Upper lobe of left lung (tissue), 6 donors: Measurements from ENCODE around the gene AAK1. TPM values are rescaled to one million over a fixed set of nuclear protein-coding genes. Genes with fewer than 3 reads are reported as not detected.
A peak's percentile ranks its signal among the peaks of the same experiment; 100 is the strongest.

Source experiments
- ATAC-seq, 2 donors: fragments of 200-7000 bp; cut with Tn5 transposase; one replicate each; pipeline ENCODE4 v1.9.1; 2022; ENCODE audit warnings: mild to moderate bottlenecking in 2 of 2, moderate library complexity in 2 of 2; ENCODE audit not compliant: low FRiP score in 2 of 2
- DNase-seq, 2 donors: peaks; one replicate each; pipeline ENCODE4 v3.0.0-alpha.2; 2019 to 2020
- H3K27ac ChIP-seq, 4 donors: fragments of 200-600 bp; sonication (generic); one replicate each; pipeline ENCODE4 v1.5.1; 2016 to 2019
- H3K27me3 ChIP-seq, 4 donors: fragments of 200-600 bp; sonication (generic); one replicate each; pipeline ENCODE4 v1.5.1; 2017 to 2019
- H3K36me3 ChIP-seq, 4 donors: fragments of 200-600 bp; sonication (generic); one replicate each; pipeline ENCODE4 v1.5.1; 2016 to 2019
- H3K4me1 ChIP-seq, 4 donors: fragments of 200-600 bp; sonication (generic); one replicate each; pipeline ENCODE4 v1.5.1; 2018 to 2019
- H3K4me3 ChIP-seq, 4 donors: fragments of 200-600 bp; sonication (generic); one replicate each; pipeline ENCODE4 v1.5.1; 2017 to 2019; ENCODE audit warnings: mild to moderate bottlenecking in 2 of 4, moderate library complexity in 1 of 4
- H3K9me3 ChIP-seq, 4 donors: fragments of 200-600 bp; sonication (generic); one replicate each; pipeline ENCODE4 v1.5.1; 2018 to 2019
- CTCF ChIP-seq, 6 experiments: fragments of 450-650 bp in 4 of 6; fragments of 200-600 bp in 2 of 6; sonication (generic) in 2 of 6; IDR thresholded peaks; one replicate each; pipeline ENCODE4 v1.5.1; 2016 to 2019; ENCODE audit warnings: antibody characterized with exemption in 6 of 6
- EP300 ChIP-seq, 4 donors: sonication (generic); formaldehyde crosslinking; IDR thresholded peaks; one replicate each; pipeline ENCODE4 v1.5.1; 2017; ENCODE audit warnings: antibody characterized with exemption in 4 of 4, control low read depth in 2 of 4
- POLR2A ChIP-seq, 4 donors: fragments of 450-650 bp; IDR thresholded peaks; one replicate each; pipeline ENCODE4 v1.5.1; 2016 to 2017; ENCODE audit warnings: antibody characterized with exemption in 4 of 4, mild to moderate bottlenecking in 2 of 4
- POLR2AphosphoS5 ChIP-seq, 2 donors: sonication (generic); formaldehyde crosslinking; IDR thresholded peaks; one replicate each; pipeline ENCODE4 v1.5.1; 2017; ENCODE audit warnings: antibody characterized with exemption in 2 of 2
- WGBS, 2 donors: methylation state at CpG; one replicate each; pipeline ENCODE4 v1.1.5; 2017 to 2018; 5-methylcytosine and 5-hydroxymethylcytosine counted together
- total RNA-seq, 6 donors: library from RNA; depleted of rRNA in 4 of 6; stranded (reverse); fragments of >200 nt in 4 of 6; gene quantifications; one replicate each; pipeline versions ENCODE4 v1.1.0 to v1.2.1, GENCODE V29; 2016 to 2021
- donor health status: DM: no; HTN: no; CAD: no; lungs with moderate emphysema.
- donor health status: DM: no; HTN: yes; CAD: no; lungs with severe emphysema.

AAK1 gene
- total RNA-seq, 6 donors from 2014 or later = 45.1 to 105 (median 58.8) TPM

DNA sequence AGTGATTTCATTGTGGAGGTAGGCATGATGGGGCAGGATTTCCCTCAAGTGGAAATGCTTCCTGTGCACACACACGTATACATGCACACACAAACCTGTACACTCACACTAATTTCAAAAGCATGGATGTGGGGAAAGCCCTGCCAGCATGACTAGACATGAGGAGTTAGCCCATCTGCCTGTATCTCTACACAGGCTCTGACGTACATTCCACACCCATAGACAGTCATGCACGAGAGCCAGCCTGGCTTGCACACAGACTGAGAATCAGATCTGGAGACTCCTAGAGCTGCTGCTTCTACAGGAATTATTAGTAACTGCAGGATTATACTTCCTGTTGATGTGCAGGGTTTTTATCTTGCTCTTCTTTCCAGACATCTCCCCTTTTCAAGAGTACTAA is 179.0 kb downstream of the AAK1 start:
- H3K27ac ChIP-seq = no peak overlapping the region
- ATAC-seq (peak in 1 of 2 donors; percentile 93), DNase-seq (no peak)
- peaks cover 4 to 17% (median 11%) of the 10 kb centered on the region in 4 donors for H3K36me3 ChIP-seq
- no peak for TF ChIP-seq POLR2AphosphoS5 (IDR thresholded peaks at IDR 0.05)
- no peak for TF ChIP-seq POLR2A (IDR thresholded peaks at IDR 0.05)
- no peak for TF ChIP-seq CTCF (IDR thresholded peaks at IDR 0.05)
- TF ChIP-seq EP300 (IDR thresholded peaks at IDR 0.05) = no peak
- WGBS, 2 donors = 75 to 79% methylated on average over 3 of the region's 3 CpGs
- no peak overlapping the region for H3K4me3 ChIP-seq
- no peaks in the 10 kb centered on the region for H3K27me3 ChIP-seq
- peaks cover 0 to 4% (median 0%) of the 10 kb centered on the region in 4 donors for H3K4me1 ChIP-seq
- H3K9me3 ChIP-seq = no peaks in the 10 kb centered on the region

DNA sequence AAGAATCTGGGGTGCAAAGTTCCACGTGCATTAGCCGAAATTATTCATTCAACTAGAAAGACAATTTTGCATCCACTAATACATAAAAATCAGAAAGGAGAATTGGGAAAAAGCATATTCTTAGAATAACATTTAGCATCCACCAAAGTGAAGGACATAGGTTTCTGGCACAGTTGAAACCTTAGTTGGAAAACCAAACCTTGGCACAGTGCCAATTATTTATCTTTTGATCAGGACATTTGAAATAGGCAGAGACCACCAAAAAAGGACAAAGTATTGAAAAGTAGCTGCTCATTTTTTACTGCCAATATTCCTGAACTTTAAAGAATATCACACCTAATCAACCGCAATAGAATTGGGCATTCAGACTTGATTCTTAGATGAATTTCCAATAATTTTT is 180.8 kb downstream of the AAK1 start:
- ATAC-seq (no peak), DNase-seq (no peak)
- H3K9me3 ChIP-seq = no peaks in the 10 kb centered on the region
- H3K4me3 ChIP-seq = no peak overlapping the region
- no peak overlapping the region for H3K27ac ChIP-seq
- peaks cover 4 to 17% (median 11%) of the 10 kb centered on the region in 4 donors for H3K36me3 ChIP-seq
- TF ChIP-seq EP300 (IDR thresholded peaks at IDR 0.05) = no peak
- TF ChIP-seq POLR2AphosphoS5 (IDR thresholded peaks at IDR 0.05) = no peak
- TF ChIP-seq POLR2A (IDR thresholded peaks at IDR 0.05) = no peak
- no peak for TF ChIP-seq CTCF (IDR thresholded peaks at IDR 0.05)
- peaks cover 0 to 4% (median 0%) of the 10 kb centered on the region in 4 donors for H3K4me1 ChIP-seq
- H3K27me3 ChIP-seq = no peaks in the 10 kb centered on the region
- 96 to 97% methylated on average over 3 of the region's 3 CpGs for WGBS, 2 donors

GRCh38 chr2:69461404-69461803 is 182.1 kb downstream of the AAK1 start:
- 98 to 99% methylated on average over 6 of the region's 6 CpGs for WGBS, 2 donors
- Histone ChIP-seq H3K27ac (no peak overlapping the region), H3K27me3 (no peaks in the 10 kb centered on the region), H3K4me3 (no peak overlapping the region), H3K9me3 (no peaks in the 10 kb centered on the region), H3K4me1 (peaks cover 0 to 4% (median 0%) of the 10 kb centered on the region in 4 donors), H3K36me3 (peaks cover 4 to 15% (median 11%) of the 10 kb centered on the region in 4 donors)
- TF ChIP-seq CTCF (IDR thresholded peaks at IDR 0.05) = no peak
- TF ChIP-seq POLR2A (IDR thresholded peaks at IDR 0.05) = no peak
- no peak for TF ChIP-seq POLR2AphosphoS5 (IDR thresholded peaks at IDR 0.05)
- TF ChIP-seq EP300 (IDR thresholded peaks at IDR 0.05) = no peak
- no peak for DNase-seq
- no peak for ATAC-seq

DNA sequence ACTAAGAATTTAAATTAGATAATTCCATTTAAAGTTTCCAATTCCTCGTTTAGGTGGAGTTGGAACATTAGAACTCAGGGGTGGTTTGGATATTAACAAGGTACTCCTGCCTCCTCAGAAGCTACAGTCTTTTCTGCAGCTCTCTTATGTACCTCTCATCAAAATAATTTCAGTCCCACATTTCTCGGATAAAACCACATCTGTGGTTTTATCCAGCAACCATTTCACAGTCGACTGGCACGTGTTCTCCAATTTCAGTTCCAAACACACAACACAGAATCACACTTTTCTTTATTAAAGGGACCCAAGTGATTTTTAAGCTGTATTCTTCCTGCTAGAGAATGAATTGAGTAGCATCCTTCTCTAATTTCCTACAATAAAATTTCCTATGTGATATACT is 183.6 kb downstream of the AAK1 start:
- no peak overlapping the region for H3K4me3 ChIP-seq
- no peak overlapping the region for H3K27ac ChIP-seq
- no peaks in the 10 kb centered on the region for H3K27me3 ChIP-seq
- 80 to 88% methylated on average over 4 of the region's 4 CpGs for WGBS, 2 donors
- DNase-seq (no peak), ATAC-seq (no peak)
- H3K9me3 ChIP-seq = no peaks in the 10 kb centered on the region
- no peak for TF ChIP-seq POLR2AphosphoS5 (IDR thresholded peaks at IDR 0.05)
- no peak for TF ChIP-seq CTCF (IDR thresholded peaks at IDR 0.05)
- no peak for TF ChIP-seq EP300 (IDR thresholded peaks at IDR 0.05)
- no peak for TF ChIP-seq POLR2A (IDR thresholded peaks at IDR 0.05)
- H3K4me1 ChIP-seq = no peaks in the 10 kb centered on the region
- H3K36me3 ChIP-seq = no peaks in the 10 kb centered on the region

DNA sequence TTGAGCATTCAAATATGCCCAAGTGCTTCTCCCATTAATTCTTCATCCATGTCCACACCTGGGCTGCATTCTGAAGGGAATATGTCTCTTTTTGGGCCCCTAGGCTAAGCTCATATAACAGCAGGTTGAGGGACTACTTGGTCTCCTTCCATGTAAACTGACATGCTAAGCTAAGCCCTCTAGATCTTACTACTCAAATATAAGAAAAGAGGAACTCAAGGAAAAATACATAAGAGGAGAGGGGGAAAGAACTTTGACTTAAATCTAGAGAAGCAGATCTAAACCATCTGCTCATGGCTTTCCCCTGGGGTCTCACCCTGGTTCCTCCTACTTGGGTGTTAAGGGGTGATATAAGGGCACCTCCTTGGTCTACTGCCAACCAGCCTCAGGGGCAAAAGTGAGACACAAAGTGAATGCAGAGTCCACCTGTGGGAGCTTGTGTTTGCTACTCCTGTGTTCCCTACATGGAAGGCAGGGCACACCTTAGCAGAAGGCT is 186.5 kb downstream of the AAK1 start:
- no peak for ATAC-seq
- no peak overlapping the region for H3K27ac ChIP-seq
- no peaks in the 10 kb centered on the region for H3K36me3 ChIP-seq
- TF ChIP-seq CTCF (IDR thresholded peaks at IDR 0.05) = no peak
- no peak for TF ChIP-seq EP300 (IDR thresholded peaks at IDR 0.05)
- no peak for TF ChIP-seq POLR2AphosphoS5 (IDR thresholded peaks at IDR 0.05)
- no peak for TF ChIP-seq POLR2A (IDR thresholded peaks at IDR 0.05)
- H3K27me3 ChIP-seq = no peaks in the 10 kb centered on the region
- no peak overlapping the region for H3K4me3 ChIP-seq
- DNase-seq = no peak
- no peaks in the 10 kb centered on the region for H3K4me1 ChIP-seq
- H3K9me3 ChIP-seq = no peaks in the 10 kb centered on the region
